GM19043 (cell line): ENCODE results near the gene DMPK.

ENCODE experiments used
- ATAC-seq: cut with Tn5 transposase; IDR thresholded peaks from one replicate; pipeline ENCODE4 v1.9.1; 2021; ENCODE audit warnings: low read depth; ENCODE audit not compliant: unreplicated experiment

DMPK gene

GRCh38 chr19:45790942-45791341 is 8.7 kb upstream of the DMPK start:
- ATAC-seq, result no peak

GRCh38 chr19:45789035-45789786 is 6.9 kb upstream of the DMPK start:
- no peak for ATAC-seq

- no peak for ATAC-seq
Observed at GRCh38 chr19:45786533-45786894, 4.2 kb upstream of the DMPK start.

GRCh38 chr19:45785781-45786532 is 3.7 kb upstream of the DMPK start:
- no peak for ATAC-seq

- ATAC-seq, result no peak
Observed at GRCh38 chr19:45785097-45785496, 2.8 kb upstream of the DMPK start.

GRCh38 chr19:45784096-45784495 is 1.8 kb upstream of the DMPK start:
- ATAC-seq, result no peak

- no peak for ATAC-seq
Observed at GRCh38 chr19:45782820-45783785, 813 bp upstream of the DMPK start.

- ATAC-seq, result no peak
Observed at GRCh38 chr19:45781214-45782161, 802 bp downstream of the DMPK start.

GRCh38 chr19:45780448-45781213 is 1.7 kb downstream of the DMPK start:
- ATAC-seq, result no peak

GRCh38 chr19:45780146-45780447 is 2.2 kb downstream of the DMPK start:
- ATAC-seq, result no peak

- ATAC-seq, result peak; percentile 88
Observed at GRCh38 chr19:45779231-45780145, 2.8 kb downstream of the DMPK start.

GRCh38 chr19:45778010-45778661 is 4.2 kb downstream of the DMPK start:
- ATAC-seq, result no peak

GRCh38 chr19:45777395-45777961 is 4.8 kb downstream of the DMPK start:
- ATAC-seq, result no peak

- no peak for ATAC-seq
Observed at GRCh38 chr19:45774765-45775164, 7.5 kb downstream of the DMPK start.

GRCh38 chr19:45773384-45773783 is 8.9 kb downstream of the DMPK start:
- ATAC-seq, result no peak

- no peak for ATAC-seq
Observed at GRCh38 chr19:45772912-45773311, 9.4 kb downstream of the DMPK start.

GRCh38 chr19:45772130-45772840 is 10.0 kb downstream of the DMPK start:
- no peak for ATAC-seq
